SK-N-DZ (cell line): ENCODE data around the gene NR3C1. TPM values are rescaled to one million over a fixed set of nuclear protein-coding genes. Genes with fewer than 3 reads are reported as not detected.
A peak's percentile ranks its signal among the peaks of the same experiment; 100 is the strongest.

Experiments used
- DNase-seq: peaks from one replicate; pipeline ENCODE4 v3.0.0-alpha.2; 2015; ENCODE audit warnings: low spot score
- polyA plus RNA-seq, 2 experiments: library from polyadenylated mRNA; depleted of rRNA; stranded (reverse); fragments of >200 nt; gene quantifications; 2 replicates each; pipeline ENCODE4 v1.2.3, GENCODE V29; 2014

The NR3C1 gene
- 3.9 and 4.6 TPM in 2 replicates for polyA plus RNA-seq (2014; cell fraction: cytosol; rRNA removed)
- polyA plus RNA-seq (2014; cell fraction: nucleus; rRNA removed): 4.1 and 4.4 TPM in 2 replicates

DNA sequence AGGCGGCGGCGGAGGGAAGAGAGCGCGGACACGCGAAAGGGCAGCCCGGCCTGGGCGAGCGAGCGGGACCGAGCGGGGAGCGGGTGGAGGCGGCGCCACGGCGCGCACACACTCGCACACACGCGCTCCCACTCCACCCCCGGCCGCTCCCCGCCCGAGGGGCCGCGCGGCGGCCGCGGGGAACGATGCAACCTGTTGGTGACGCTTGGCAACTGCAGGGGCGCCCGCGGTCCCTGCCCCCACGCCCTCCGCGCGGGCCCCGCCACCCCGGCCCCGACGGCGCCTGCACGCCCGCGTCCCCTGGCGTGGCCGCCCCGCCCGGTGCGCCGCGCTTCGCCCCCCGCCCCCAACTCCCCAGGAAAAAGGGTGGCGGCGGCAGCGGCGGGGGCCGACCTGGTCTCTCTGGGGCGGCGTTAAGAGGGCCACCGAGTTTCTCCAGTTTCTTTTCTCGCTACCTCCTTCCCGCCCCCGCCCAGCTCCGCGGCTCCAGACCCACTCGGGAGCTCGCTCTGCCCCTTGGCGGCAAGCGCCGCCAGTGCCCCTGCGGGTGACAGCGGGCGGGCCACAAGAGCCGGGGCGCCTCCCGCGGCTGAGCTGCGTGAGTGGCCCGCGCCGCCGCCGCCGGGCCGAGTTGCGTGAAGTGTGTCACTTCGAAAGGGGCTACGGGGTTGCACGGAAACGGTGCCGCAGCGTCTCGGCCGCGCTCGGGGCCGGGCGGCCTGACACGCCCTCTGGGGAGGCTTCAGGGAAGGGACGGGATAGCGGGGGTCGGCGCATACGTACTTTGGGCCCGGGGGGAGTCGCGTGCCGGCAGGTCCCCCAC lies at the start of gene NR3C1:
NR3C1 (minus strand) TSS at position 94 of the 823 bp plus-strand sequence. CDS start 2,847 bp downstream, outside the sequence.
- DNase-seq: peak; percentile 68

DNA sequence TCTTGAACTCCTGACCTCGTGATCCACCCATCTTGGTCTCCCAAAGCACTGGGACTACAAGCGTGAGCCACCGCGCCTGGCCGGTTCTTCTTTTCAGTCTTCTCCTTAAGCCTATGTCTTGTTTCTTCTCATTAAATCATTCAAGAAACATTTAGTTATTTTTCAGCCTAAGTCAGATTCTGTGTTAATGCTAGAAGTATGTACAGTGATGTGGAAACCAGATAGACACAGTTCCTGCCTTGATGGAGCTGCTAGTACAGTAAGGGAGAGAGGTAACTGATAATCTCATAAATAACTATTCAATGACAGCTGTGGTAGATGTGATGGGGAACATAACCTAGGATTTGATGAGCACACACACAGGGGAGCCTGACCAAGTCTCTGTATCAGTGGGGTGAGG lies 46.3 kb upstream of the NR3C1 start:
- DNase-seq: no peak

DNA sequence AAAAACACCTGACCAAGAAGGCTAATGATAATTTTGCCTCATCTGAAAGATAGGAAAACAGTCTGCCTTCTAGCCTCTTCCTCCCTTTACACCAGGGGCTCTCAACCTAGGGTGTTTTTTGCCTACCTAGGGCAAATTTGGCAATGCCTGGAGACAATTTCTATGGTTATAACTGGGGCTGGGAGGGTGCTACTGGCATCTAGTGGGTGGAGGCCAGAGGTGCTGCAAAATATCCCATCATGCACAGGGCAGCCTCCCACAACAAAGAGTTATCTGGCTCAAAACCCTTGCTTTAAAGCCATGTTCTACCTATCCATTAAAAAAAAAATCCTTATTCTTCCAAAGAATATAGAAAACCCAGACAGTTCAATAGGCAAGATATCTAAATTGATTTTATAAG lies 45.0 kb upstream of the NR3C1 start:
- DNase-seq: no peak

DNA sequence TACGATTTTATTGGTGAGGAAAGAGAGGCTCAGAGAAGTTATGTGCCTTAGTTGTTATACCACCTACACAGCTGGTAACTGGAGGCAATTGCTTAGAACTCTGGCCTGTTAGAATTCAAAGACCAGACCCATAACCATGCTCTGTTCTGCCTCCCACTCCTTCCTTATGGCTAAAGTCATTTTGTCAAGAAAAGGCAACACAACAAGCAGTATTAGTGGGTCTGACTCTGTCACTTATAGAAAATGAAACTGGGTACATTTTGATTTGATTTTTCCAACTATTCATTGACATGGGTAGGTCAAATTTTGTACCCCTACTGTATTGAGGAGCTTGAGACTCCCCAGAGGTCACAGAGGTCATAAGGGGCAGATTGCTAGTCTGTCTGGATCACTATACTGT lies 44.5 kb upstream of the NR3C1 start:
- no peak for DNase-seq

DNA sequence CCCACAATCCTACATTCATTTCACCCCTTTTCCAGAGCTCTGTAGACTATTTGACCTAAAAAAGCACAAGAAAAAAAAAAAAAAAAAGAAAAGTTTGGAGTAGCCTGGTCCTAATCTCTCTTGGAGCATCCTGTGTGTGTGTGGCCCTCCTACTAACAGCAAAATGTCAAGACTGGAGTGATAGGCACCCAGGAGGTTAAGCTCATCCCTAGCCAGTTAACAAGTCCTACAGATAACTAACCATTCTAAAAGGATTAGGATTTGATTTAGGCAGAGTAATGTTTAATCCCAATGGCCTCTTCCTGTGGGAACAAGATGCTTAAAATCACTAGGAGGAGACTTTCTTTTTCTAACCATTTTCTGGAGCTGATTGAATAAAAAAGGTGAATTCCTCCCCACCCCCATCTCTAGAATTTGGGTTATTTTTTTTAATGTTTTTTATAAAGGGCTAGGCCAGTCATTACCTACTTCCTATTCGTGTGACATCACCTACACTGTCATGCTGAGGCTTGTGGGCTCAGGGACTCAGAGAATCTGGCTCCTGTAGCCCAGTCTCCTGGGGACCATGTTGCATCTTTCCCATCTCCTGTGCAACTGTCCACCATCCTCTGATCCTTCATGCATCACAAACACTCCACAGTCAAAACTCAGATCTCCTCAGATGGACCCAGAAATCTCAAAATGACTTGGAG lies 43.2 kb upstream of the NR3C1 start:
- no peak for DNase-seq

DNA sequence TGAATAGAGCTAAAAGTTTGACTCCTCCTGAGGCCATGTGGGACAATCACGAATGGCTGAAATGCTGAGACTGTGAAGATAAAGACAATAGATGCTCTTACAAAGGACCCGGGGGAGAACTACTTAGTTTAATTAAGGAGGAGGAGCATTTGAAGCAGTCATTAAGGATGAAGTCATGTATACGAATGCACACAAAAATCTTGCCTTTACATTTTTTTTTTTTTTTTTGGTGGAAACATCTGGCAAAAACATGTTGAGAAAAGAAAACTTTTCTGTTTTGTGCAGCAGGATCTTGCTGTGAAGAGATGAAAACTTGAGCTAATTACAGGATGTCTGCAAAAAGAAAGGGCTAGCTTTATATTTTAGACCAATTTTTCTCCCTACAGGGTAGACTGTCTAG lies 42.3 kb upstream of the NR3C1 start:
- no peak for DNase-seq

DNA sequence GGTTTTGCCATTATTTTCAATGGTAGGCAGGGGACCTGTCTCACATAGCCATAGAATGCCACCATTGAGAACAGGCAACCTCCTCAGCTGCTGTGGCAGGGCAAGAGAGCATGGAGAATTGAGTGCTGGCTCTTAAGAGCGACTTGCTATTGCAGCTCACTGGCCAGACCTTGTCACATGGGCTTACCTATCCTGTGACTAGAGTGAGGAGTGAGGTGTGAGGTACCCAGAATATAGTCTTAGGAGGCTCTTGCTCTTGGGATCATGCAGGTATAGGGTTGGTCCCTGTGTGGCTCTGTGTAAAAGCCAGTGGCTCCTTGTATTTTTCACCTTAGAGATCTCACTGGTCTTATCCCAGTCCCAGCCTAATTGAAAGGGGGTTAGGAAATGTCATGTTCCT lies 39.8 kb upstream of the NR3C1 start:
- no peak for DNase-seq

DNA sequence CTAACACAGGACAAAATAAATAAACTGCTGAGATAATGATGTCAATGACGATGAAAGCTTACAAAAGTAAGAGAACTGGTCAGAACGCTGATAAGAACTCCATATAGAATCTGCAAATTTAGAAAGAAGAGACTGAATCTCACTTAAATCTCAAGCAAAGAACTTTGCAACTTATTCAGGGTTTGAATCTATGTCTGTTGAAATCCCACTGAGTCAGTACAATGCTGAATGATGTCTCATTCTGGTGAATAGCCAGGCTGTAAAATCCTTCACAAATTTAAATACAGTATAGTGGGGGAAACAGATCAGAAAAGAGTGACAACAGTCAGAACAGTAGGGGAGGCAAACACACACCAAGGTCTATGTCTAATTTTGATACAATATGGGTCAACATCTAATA lies 38.9 kb upstream of the NR3C1 start:
- no peak for DNase-seq

DNA sequence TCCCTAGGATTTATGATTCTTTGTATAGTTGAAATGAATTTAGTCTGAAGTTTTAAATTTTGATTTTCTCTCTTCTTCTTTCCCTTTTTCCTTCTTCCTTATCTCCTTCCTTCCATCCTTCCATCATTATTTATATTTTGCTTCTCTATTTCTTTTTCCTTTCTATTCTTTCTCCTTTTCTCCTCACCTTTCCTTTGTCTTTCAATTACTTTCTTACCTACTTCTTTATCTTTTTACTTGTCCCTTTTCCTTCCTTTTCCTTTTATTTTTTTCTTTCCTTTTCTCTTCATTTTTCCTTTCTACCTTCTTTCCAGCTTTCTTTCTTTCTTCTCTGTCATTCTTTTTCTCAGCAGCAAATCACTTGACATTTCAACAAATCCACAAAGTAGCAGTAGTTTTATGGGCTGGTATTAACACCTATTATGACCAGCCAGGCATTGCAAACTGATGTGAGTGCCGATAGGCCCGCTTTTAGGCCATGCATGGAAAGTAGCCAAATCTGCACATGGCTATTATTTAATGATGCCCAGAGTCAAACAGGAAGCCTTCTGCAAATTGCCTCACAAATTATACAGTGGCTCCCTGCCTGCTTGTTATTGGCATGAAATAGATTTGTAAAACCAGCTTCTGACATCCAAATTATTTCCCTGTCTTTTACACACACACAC lies 37.1 kb upstream of the NR3C1 start:
- peak; percentile 41 for DNase-seq

DNA sequence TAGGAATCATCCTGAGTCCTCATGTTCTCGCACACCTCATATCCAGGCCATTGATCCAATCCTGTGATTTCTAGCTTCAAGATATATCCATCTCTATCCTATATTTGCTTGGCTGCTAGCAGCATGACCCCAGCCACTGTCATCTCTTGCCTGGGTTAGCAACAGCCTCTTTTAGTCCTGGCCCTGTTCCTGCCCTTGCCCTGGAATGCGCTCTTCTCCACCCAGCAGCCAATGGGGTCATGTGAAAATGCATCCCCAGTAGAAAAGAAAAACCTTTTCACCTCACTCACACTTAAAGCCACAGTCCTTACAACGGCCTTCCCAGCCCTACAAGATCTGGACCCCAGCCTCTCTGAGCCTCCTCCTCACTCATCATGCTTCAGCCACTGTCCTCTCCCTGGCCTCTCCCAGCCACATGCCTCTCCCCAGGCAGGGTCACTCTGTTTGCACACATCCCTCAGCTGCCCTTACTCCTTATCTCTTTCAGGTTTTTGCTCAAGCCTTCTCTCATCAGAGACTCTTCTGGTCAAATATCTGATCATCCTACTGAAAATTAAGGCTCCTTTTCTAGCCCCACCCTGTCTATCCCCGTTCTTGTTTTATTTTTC lies 34.3 kb upstream of the NR3C1 start:
- no peak for DNase-seq

DNA sequence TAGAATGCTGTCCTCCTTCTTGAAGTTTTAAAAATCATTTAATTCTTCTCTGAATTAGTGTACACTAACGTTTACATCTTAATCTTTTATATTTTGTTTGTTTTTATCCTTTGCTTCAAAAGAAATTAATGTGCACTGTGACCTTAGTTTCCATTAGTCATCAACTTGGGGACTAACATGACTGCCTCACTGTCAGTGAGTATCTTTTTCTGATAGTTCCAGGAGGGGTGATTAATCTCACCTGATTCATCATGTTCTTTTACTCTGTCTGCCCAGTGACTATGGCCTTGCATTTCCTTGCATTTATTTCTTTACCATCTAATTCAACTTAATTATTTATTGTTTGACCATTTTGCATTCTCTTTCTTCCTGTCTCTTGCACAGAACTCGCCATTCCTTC lies 33.4 kb upstream of the NR3C1 start:
- DNase-seq: no peak

DNA sequence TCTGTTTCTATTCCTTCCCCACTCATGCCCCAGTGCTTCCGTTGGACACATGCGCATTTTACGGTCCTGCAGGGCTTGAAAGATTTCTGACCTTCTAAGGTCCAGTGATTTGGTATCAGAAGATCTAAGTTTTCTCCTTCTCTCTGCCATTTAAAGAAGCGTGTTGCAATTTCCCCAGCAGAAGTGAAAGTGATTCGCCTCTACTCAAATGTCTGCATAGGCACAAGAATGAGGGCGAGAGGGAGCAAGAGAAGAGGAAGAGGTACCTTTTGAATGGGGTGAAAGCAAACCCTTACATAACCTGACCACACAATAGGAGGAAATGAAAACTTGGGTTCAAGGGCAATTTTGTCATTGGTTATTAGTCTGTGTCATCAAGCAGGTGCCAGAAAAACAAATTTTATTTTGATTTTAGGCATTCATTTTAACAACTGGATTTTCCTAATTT lies 31.7 kb upstream of the NR3C1 start:
- DNase-seq: no peak

DNA sequence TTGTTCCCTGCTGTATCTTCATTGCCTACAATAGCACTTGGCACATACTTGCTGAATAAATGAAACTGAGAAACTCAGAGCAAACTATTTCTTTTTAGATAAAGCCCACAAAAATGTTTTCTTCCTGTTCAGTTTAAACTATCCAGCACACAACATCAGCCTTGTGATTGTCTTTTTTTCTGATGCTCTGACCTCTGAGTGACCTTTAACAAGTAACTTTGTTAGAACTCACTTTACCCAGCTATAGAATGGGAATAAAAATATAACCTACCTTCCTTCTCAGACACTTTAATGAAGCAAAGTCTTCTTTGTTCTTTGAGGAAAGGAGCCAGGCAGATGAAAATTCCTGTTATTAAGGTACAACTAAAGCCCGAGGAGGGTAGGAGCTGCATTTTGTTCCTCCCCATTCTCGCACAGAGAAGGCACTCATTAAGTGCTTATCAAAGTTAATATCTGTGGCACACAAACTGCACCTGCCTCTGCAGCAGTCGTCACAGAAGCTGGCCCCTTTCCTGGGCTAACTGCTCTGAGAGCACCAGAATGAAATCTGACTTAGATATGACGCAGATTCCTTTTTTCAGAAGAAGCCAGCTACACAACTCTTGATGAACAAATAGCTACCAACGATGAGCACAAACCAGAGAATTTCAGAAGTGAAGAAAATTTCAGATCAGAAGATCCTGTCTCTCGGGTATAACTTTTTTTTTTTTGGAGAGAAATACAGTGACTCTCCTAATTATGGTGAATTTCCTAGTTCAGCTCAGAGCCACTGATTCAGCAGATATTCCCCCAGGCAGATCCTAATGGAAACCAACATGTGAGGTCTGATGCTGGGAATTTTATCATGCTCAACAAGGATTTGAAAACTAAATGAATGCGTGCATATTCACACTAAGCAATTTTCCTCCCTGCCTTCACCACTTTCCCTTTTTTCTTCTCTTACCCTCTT lies 31.0 kb upstream of the NR3C1 start:
- peak; percentile 48 for DNase-seq

DNA sequence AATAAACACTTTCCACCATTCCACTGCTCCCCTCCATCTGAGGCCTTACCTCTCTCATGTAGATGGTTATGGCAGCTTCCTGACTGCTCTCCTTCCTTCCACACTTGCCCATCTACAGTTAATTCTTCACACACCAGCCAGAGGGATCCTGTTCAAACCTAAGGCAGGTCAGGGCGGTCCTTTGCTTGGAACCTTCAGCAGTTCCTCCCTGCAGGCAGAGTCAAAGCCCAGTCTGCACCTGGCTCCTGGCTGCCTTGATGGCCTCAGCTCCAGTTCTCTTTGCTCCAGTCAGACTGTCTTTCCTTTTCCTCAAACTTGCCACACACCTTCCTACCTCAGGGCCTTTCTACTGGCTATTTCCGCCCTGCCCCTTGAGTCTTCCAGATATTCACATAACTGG lies 30.2 kb upstream of the NR3C1 start:
- no peak for DNase-seq

DNA sequence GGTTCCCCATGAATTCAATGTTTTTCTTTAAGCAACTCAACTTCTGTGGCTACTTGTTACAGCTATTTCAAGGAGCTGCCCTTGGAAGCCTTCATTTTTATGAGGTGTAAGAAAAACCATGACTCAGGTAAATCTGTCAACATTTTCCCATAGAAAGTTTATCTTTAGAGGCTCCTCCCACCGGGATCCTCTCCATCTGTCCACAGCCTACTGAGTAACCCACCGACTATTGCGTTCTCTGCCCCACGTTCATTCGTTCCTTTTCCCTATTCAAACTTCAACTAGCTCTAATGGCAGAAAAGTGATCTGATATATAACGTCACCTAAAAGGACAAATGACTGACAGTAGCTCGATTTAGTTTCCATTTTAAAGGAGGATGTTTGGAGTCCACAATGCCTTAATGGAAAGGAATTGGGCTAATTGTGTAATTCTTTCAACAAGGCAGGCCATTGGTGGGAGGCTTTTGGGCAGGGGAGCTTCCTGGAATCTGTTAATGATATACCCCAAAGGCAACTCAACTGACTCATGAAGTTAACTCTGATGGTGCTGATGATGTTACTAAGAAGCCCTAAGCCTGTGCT lies 29.3 kb upstream of the NR3C1 start:
- DNase-seq: no peak

DNA sequence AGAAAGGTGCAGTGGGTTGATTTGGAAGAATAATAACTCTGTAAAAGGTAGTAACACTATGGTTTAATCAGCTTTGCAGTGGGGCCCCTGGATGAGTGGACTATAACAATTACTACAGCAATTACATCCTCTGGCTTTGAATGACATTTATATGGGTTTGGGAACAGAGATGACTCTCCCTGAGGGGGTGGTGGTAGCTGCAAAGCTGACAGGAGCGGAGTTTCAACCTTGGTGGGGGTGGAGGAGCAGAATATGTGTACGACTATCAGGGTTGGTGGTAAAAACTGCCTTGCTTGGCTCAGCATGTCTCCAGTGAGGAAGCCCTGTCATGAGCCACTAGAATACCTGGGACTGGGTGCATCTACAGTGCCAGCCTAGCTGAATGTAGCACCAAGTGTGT lies 28.3 kb upstream of the NR3C1 start:
- DNase-seq: no peak

DNA sequence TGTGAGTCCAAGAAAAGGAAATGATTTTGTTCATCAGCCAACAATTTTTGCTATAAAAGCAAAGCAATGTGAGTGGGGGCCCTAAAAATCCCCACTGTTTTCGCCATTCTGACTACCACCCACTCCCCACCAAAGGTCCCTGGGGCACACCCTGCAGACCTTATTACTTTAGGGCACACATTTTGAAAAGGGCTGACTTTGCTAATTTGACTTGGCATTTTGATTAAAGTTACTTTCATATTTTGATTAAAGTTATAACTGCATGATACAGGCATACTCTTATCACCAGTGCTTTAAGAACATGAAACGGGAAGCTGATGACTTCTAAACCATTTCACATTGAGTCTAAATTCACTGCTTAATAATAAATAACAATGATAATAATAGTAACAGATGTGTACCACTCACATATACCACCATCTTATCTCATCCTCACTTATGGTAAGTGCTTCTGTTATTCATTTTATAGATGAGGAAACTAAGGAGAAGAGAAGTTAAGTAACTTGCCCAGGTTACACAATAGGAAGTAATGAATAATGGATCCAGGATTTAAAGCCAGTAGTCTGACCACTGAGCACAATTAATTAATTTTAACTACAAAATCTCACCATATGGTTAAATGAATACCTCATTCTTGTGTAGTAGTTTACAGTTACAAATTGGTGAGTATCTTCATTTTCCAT lies 25.4 kb upstream of the NR3C1 start:
- DNase-seq: no peak

DNA sequence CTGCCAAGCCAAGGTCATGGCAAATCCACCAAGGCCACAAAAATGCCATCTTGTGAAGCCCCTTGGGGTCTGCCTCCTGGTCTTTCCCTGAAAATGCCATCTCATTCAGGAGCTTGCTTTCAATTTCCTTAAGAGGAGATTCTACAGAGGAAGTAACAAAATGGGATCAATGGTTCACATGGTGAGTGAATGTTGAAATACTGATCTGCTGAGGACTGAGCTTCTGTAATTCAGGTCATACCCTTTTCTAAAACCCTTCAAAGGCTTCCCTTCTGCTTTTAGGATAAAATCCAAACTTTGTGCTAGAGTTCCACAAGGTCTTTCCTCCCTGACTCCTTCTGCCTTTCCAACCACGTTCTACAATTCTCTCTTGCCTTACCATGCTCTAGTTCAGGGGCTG lies 24.7 kb upstream of the NR3C1 start:
- no peak for DNase-seq

DNA sequence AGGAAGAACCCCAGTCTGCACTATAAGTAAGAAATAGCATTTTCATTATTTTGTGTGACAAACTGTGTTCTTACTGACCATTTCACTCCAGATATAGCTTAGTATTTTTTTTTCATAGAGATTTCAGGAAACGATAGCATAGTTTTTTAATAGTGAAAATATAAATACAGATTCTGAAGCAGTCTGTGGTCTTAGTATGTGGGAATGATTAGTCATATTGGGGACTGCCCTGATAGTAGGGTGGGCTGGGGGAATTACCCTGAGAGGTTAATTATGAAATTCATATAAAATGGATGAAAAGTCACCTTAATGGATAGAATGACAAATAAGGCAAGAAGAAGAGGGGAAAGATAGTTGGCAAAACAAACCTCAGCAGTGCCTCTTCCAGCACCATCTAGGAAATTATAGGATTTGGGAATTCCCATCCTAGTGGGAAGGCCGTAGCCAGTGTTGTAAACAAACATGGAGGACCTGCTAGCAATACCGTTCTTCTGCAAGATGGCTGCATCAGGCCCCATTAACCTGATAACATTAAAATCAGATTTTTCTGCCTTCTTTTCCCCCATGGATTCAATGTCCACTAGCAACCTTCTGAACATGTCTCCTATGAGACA lies 23.7 kb upstream of the NR3C1 start:
- DNase-seq: no peak
